Endothelial cell of umbilical vein (primary cell): Measurements from ENCODE around the gene CLK4. TPM values are rescaled to one million over a fixed set of nuclear protein-coding genes. Genes with fewer than 3 reads are reported as not detected.

Source experiments
- BruUV-seq: library from RNA; stranded (reverse); fragments of 400-500 nt; replicated peaks from 2 replicates; lab custom pipeline; 2021; lab: Mats Ljungman, UMichigan
- CTCF ChIA-PET: fragments of 300-600, 350-600 bp; sonication (Branson Sonifier 250); formaldehyde crosslinking; loops from one replicate; lab custom pipeline; 2021; ENCODE audit warnings: antibody characterized with exemption, inconsistent platforms; lab: Charles Lee
- POLR2A ChIA-PET: fragments of 300-600, 350-600 bp; sonication (Branson Sonifier 250); formaldehyde crosslinking; loops from one replicate; lab custom pipeline; 2021; ENCODE audit warnings: antibody characterized with exemption, inconsistent platforms; lab: Charles Lee
- DNase-seq: peaks from one replicate; pipeline ENCODE4 v3.0.0-alpha.2; 2011; ENCODE audit warnings: low read depth, low spot score
- FAIRE-seq: peaks from 2 replicates; lab custom pipeline; 2011; peaks lifted over from hg19 to GRCh38; lab: Jason Lieb, UNC
- H2AFZ ChIP-seq: 2 replicates; pipeline ENCODE4 v1.6.0; 2012; ENCODE audit warnings: low read depth, low read length, control low read depth, inconsistent platforms
- H3K27ac ChIP-seq: 2 replicates; pipeline ENCODE4 v1.5.1; 2011; ENCODE audit warnings: low read depth, mild to moderate bottlenecking, control low read depth, low read length, moderate library complexity; ENCODE audit not compliant: insufficient read depth
- H3K27me3 ChIP-seq, 2 experiments: 2 replicates each; pipeline versions ENCODE4 v1.6.0 to v1.6.1; 2011; ENCODE audit warnings: low read length in 2 of 2, mixed read lengths in 1 of 2; ENCODE audit not compliant: control insufficient read depth in 2 of 2, insufficient read depth in 2 of 2
- H3K36me3 ChIP-seq, 2 experiments: 2 replicates in 1 of 2; 3 replicates in 1 of 2; pipeline ENCODE4 v1.5.1; 2011; ENCODE audit warnings: low read length in 2 of 2, mild to moderate bottlenecking in 1 of 2, moderate library complexity in 1 of 2; ENCODE audit not compliant: control insufficient read depth in 2 of 2, insufficient read depth in 2 of 2; ENCODE audit errors: extremely low read depth in 1 of 2
- H3K4me1 ChIP-seq: 3 replicates; pipeline ENCODE4 v1.5.1; 2011; ENCODE audit warnings: mild to moderate bottlenecking, low read length; ENCODE audit not compliant: control insufficient read depth, insufficient read depth; ENCODE audit errors: extremely low read depth
- H3K4me2 ChIP-seq: 2 replicates; pipeline ENCODE4 v1.6.1; 2011; ENCODE audit warnings: low read length, control low read depth, mixed read lengths; ENCODE audit not compliant: insufficient read depth
- H3K4me3 ChIP-seq, 3 experiments: fragments of 200-600 bp in 1 of 3; sonication (generic), shearing (Covaris generic) in 1 of 3; replicated peaks in 1 of 3; 2 replicates each; pipeline ENCODE4 v1.5.1; 2011 to 2016; ENCODE audit warnings: control low read depth in 3 of 3, low read length in 3 of 3, mild to moderate bottlenecking in 2 of 3, inconsistent platforms in 1 of 3, low read depth in 1 of 3, moderate library complexity in 1 of 3; ENCODE audit not compliant: insufficient read depth in 1 of 3
- H3K79me2 ChIP-seq: 2 replicates; pipeline ENCODE4 v1.6.0; 2012; ENCODE audit warnings: low read length, inconsistent platforms; ENCODE audit not compliant: control insufficient read depth, insufficient read depth
- H3K9ac ChIP-seq: replicated peaks from 2 replicates; pipeline ENCODE3; 2011; ENCODE audit warnings: low read length, control low read depth; ENCODE audit not compliant: insufficient read depth; ENCODE audit errors: extremely low read depth
- H3K9me1 ChIP-seq: replicated peaks from 3 replicates; pipeline ENCODE4 v1.6.0; 2011; ENCODE audit warnings: mild to moderate bottlenecking, low read length; ENCODE audit not compliant: control insufficient read depth, insufficient read depth; ENCODE audit errors: extremely low read depth
- H3K9me3 ChIP-seq: replicated peaks from 2 replicates; pipeline ENCODE4 v1.5.1; 2012; ENCODE audit warnings: low read length, inconsistent platforms; ENCODE audit not compliant: control insufficient read depth, insufficient read depth
- H4K20me1 ChIP-seq: replicated peaks from 2 replicates; pipeline ENCODE3; 2011; ENCODE audit warnings: mild to moderate bottlenecking, low read length; ENCODE audit not compliant: control insufficient read depth, insufficient read depth; ENCODE audit errors: extremely low read depth
- EZH2 ChIP-seq: IDR thresholded peaks from 2 replicates; pipeline ENCODE4 v1.6.1; 2012; ENCODE audit warnings: borderline replicate concordance, low read depth, mild to moderate bottlenecking, moderate library complexity, low read length, inconsistent platforms; ENCODE audit not compliant: severe bottlenecking
- FOS ChIP-seq: IDR thresholded peaks from 2 replicates; pipeline ENCODE4 v1.6.1; 2011; ENCODE audit warnings: mild to moderate bottlenecking, low read length, moderate library complexity, borderline replicate concordance; ENCODE audit not compliant: insufficient read depth
- GATA2 ChIP-seq: IDR thresholded peaks from 2 replicates; pipeline ENCODE4 v1.7.0; 2011; ENCODE audit warnings: low read depth, mild to moderate bottlenecking, moderate library complexity, mixed read lengths, low read length; ENCODE audit not compliant: insufficient read length, insufficient read depth
- JUN ChIP-seq: IDR thresholded peaks from 2 replicates; pipeline ENCODE4 v1.6.1; 2011; ENCODE audit warnings: borderline replicate concordance, low read depth; ENCODE audit not compliant: insufficient read length, insufficient read depth
- MYC ChIP-seq: IDR thresholded peaks from one replicate; pipeline ENCODE4 v1.6.1; 2011; ENCODE audit warnings: mild to moderate bottlenecking, low read depth, low read length
- POLR2A ChIP-seq: IDR thresholded peaks from 2 replicates; pipeline ENCODE4 v1.6.1; 2012; ENCODE audit warnings: low read depth, mild to moderate bottlenecking, control low read depth, low read length
- POLR2AphosphoS5 ChIP-seq: IDR thresholded peaks from 2 replicates; pipeline ENCODE4 v1.6.1; 2012; ENCODE audit warnings: low read depth, mild to moderate bottlenecking, control low read depth, low read length, moderate library complexity; ENCODE audit not compliant: insufficient read depth
- dilution Hi-C: fragments of 300-500 bp; cut with MboI; formaldehyde crosslinking; loops from one replicate; pipeline ENCODE4 v1.15.0; 2019; ENCODE audit warnings: low sequenced_read_pairs; ENCODE audit not compliant: extremely low pct_ligation_motif_present
- intact Hi-C: fragments of 100-400 bp; cut with micrococcal nuclease; formaldehyde crosslinking; loops from one replicate; pipeline ENCODE4 v1.10.0; 2022
- polyA plus RNA-seq, 4 experiments: library from polyadenylated mRNA; depleted of rRNA in 3 of 4; stranded (reverse) in 3 of 4; unstranded in 1 of 4; fragments of >200 nt; gene quantifications; 2 replicates each; pipeline versions ENCODE4 v1.2.1 to v1.2.3, GENCODE V29; 2011 to 2012; ENCODE audit warnings: missing spikeins in 1 of 4
- total RNA-seq: library from RNA; stranded (reverse); gene quantifications from 2 replicates; pipeline ENCODE4 v1.2.3, GENCODE V29; 2021
- TF ChIP-seq, protein P1 (sequence below), 2 donors: IDR thresholded peaks; 1 replicate in 1 of 2; 2 replicates in 1 of 2; pipeline ENCODE4 v1.5.1; 2011; ENCODE audit warnings: low read length in 2 of 2, mild to moderate bottlenecking in 2 of 2, moderate library complexity in 2 of 2, control low read depth in 1 of 2, inconsistent platforms in 1 of 2, low read depth in 1 of 2; ENCODE audit not compliant: insufficient read depth in 1 of 2; ENCODE audit errors: extremely low read depth in 1 of 2
- TF ChIP-seq, protein P2 (sequence below): IDR thresholded peaks from 2 replicates; pipeline ENCODE4 v1.6.1; 2011; ENCODE audit not compliant: insufficient read depth, insufficient read length

The CLK4 gene
- total and polyA plus RNA-seq, 2 donors (not counting 3 experiments of a cell fraction or from before 2014, with no cell fraction given): 7.0 to 19.2 TPM

DNA sequence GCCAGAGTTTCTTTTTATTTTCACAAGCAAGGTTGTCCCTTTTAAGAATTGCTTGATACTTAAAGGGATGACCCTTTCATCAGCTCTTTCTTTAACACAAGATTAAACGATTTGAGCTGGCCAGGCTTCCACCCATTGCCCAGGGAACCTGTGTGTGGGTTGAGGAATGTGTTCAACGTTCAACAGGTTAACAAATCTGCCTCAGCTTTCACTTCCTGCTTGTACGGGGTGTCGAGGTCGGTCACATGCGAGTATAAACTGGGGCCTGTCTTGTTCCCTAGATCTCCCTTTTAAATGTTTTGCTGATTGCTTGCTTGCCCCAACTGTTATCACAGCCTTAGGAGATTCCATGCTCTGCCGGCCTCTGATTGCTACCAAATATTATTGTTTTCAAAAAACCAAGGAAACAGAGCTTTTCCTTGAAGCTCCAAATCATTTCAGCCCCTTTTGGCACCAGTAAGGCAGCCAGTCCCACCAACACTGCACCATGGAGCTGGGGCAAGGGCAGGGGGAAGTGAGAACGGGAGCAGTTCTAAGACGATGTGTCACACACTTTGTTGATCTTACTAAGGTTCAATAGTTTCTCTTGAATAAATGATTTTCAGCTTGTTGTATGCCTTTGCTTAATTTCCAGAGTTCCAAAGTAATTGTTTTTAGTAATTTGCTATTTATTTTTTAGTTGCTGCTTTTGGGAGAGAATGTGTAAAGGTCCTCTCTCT is 10.7 kb upstream of the CLK4 start:
- FAIRE-seq (no peak), DNase-seq (no peak)
- Histone ChIP-seq H3K4me3 (no peak overlapping the region), H3K9me3 (no peaks in the 10 kb centered on the region), H3K27me3 (no peaks in the 10 kb centered on the region), H3K4me2 (no peak overlapping the region), H2AFZ (no peak overlapping the region), H3K36me3 (no peaks in the 10 kb centered on the region), H3K79me2 (no peaks in the 10 kb centered on the region), H3K27ac (no peak overlapping the region), H4K20me1 (no peaks in the 10 kb centered on the region), H3K9ac (no peak overlapping the region), H3K4me1 (peaks cover 7% of the 10 kb centered on the region), H3K9me1 (no peaks in the 10 kb centered on the region)
- BruUV-seq: no TSS peak
- TF ChIP-seq GATA2: no peak
- TF ChIP-seq, protein P1, sequence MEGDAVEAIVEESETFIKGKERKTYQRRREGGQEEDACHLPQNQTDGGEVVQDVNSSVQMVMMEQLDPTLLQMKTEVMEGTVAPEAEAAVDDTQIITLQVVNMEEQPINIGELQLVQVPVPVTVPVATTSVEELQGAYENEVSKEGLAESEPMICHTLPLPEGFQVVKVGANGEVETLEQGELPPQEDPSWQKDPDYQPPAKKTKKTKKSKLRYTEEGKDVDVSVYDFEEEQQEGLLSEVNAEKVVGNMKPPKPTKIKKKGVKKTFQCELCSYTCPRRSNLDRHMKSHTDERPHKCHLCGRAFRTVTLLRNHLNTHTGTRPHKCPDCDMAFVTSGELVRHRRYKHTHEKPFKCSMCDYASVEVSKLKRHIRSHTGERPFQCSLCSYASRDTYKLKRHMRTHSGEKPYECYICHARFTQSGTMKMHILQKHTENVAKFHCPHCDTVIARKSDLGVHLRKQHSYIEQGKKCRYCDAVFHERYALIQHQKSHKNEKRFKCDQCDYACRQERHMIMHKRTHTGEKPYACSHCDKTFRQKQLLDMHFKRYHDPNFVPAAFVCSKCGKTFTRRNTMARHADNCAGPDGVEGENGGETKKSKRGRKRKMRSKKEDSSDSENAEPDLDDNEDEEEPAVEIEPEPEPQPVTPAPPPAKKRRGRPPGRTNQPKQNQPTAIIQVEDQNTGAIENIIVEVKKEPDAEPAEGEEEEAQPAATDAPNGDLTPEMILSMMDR (IDR thresholded peaks at IDR 0.05; ENCODE audit: extremely low read depth in 1 of 2, insufficient read depth in 1 of 2, low read depth in 1 of 2, low read length in 2 of 2): no peak
- intact Hi-C loops (no loop called here), dilution Hi-C loops (no loop called here)
- ChIA-PET CTCF (no interaction called here), POLR2A (no interaction called here)

DNA sequence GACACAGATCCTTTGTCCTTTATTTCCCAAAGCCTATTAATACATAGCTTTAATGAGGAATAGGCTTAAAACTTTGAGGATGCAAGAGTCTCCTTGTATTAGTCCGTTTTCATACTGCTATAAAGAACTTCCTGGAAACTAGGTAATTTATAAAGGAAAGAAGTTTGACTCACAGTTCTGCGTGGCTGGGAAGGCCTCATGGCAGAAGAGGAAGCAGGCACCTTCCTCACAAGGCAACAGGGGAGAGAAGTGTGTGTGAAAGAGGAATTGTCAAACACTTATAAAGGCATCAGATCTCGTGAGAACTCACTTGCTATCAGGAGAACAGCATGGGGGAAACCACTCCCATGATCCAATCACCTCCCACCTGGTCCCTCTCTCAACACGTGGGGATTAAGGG is 5.4 kb upstream of the CLK4 start:
- no peak overlapping the region for H3K27ac ChIP-seq
- no peak for FAIRE-seq
- no peak overlapping the region for H3K4me3 ChIP-seq
- H3K9me1 ChIP-seq: no peaks in the 10 kb centered on the region
- no peaks in the 10 kb centered on the region for H3K27me3 ChIP-seq
- H3K79me2 ChIP-seq: no peaks in the 10 kb centered on the region
- CTCF ChIA-PET: no interaction called here
- no peaks in the 10 kb centered on the region for H3K9me3 ChIP-seq
- dilution Hi-C loops: no loop called here
- intact Hi-C loops: no loop called here
- H3K36me3 ChIP-seq: no peaks in the 10 kb centered on the region
- TF ChIP-seq POLR2A: no peak
- no peak for TF ChIP-seq POLR2AphosphoS5
- no peak for TF ChIP-seq FOS
- TF ChIP-seq, protein P2, sequence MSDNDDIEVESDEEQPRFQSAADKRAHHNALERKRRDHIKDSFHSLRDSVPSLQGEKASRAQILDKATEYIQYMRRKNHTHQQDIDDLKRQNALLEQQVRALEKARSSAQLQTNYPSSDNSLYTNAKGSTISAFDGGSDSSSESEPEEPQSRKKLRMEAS: no peak
- TF ChIP-seq EZH2: no peak
- TF ChIP-seq, protein P1 (IDR thresholded peaks at IDR 0.05; ENCODE audit: extremely low read depth in 1 of 2, insufficient read depth in 1 of 2, low read depth in 1 of 2, low read length in 2 of 2): no peak
- no peak for TF ChIP-seq JUN
- TF ChIP-seq MYC: no peak
- TF ChIP-seq GATA2: no peak
- no peaks in the 10 kb centered on the region for H3K4me1 ChIP-seq
- no TSS peak for BruUV-seq
- DNase-seq: no peak
- no peak overlapping the region for H3K4me2 ChIP-seq
- H3K9ac ChIP-seq: no peak overlapping the region
- no peaks in the 10 kb centered on the region for H4K20me1 ChIP-seq
- POLR2A ChIA-PET: no interaction called here
- H2AFZ ChIP-seq: no peak overlapping the region
